ENCODE measurements around the gene SPATA16.

SPATA16 gene

GRCh38 chr3:173008978-173009377 is 132.1 kb downstream of the SPATA16 start:
- H3K4me1 ChIP-seq (ENCODE audit: control insufficient read depth, insufficient read depth, low read length, poor library complexity, severe bottlenecking): no peaks in the 10 kb centered on the region
- H3K27me3 ChIP-seq (replicated peaks; ENCODE audit: control insufficient read depth, insufficient read depth, low read length, poor library complexity, severe bottlenecking): no peaks in the 10 kb centered on the region
- no peak for DNase-seq
- H3K9me3 ChIP-seq (ENCODE audit: control insufficient read depth, low read length): no peaks in the 10 kb centered on the region
- H3K27ac ChIP-seq (ENCODE audit: insufficient read depth, low read length, poor library complexity, severe bottlenecking): no peak overlapping the region
- no peak overlapping the region for H3K4me3 ChIP-seq (ENCODE audit: insufficient read depth, low read depth, low read length, poor library complexity, severe bottlenecking)
- H3K36me3 ChIP-seq (ENCODE audit: control insufficient read depth, insufficient read depth, low read length): no peaks in the 10 kb centered on the region

- H3K27ac ChIP-seq (ENCODE audit: insufficient read depth, low read length, poor library complexity, severe bottlenecking): no peak overlapping the region
- no peaks in the 10 kb centered on the region for H3K36me3 ChIP-seq (ENCODE audit: control insufficient read depth, insufficient read depth, low read length)
- H3K4me1 ChIP-seq (ENCODE audit: control insufficient read depth, insufficient read depth, low read length, poor library complexity, severe bottlenecking): no peaks in the 10 kb centered on the region
- H3K9me3 ChIP-seq (ENCODE audit: control insufficient read depth, low read length): no peaks in the 10 kb centered on the region
- no peak for DNase-seq
- no peaks in the 10 kb centered on the region for H3K27me3 ChIP-seq (replicated peaks; ENCODE audit: control insufficient read depth, insufficient read depth, low read length, poor library complexity, severe bottlenecking)
- no peak overlapping the region for H3K4me3 ChIP-seq (ENCODE audit: insufficient read depth, low read depth, low read length, poor library complexity, severe bottlenecking)
These were observed 133.8 kb downstream of the SPATA16 start for GRCh38 chr3:173007079-173007723.

- Histone ChIP-seq H3K9me3 (ENCODE audit: control insufficient read depth, low read length) (no peaks in the 10 kb centered on the region), H3K36me3 (ENCODE audit: control insufficient read depth, insufficient read depth, low read length) (no peaks in the 10 kb centered on the region), H3K27ac (ENCODE audit: insufficient read depth, low read length, poor library complexity, severe bottlenecking) (no peak overlapping the region), H3K27me3 (replicated peaks; ENCODE audit: control insufficient read depth, insufficient read depth, low read length, poor library complexity, severe bottlenecking) (no peaks in the 10 kb centered on the region), H3K4me3 (ENCODE audit: insufficient read depth, low read depth, low read length, poor library complexity, severe bottlenecking) (no peak overlapping the region), H3K4me1 (ENCODE audit: control insufficient read depth, insufficient read depth, low read length, poor library complexity, severe bottlenecking) (no peaks in the 10 kb centered on the region)
- no peak for DNase-seq
These were observed 135.0 kb downstream of the SPATA16 start for GRCh38 chr3:173006006-173006405.

GRCh38 chr3:173004681-173005080 is 136.4 kb downstream of the SPATA16 start:
- Histone ChIP-seq H3K27me3 (replicated peaks; ENCODE audit: control insufficient read depth, insufficient read depth, low read length, poor library complexity, severe bottlenecking) (no peaks in the 10 kb centered on the region), H3K4me1 (ENCODE audit: control insufficient read depth, insufficient read depth, low read length, poor library complexity, severe bottlenecking) (no peaks in the 10 kb centered on the region), H3K27ac (ENCODE audit: insufficient read depth, low read length, poor library complexity, severe bottlenecking) (no peak overlapping the region), H3K36me3 (ENCODE audit: control insufficient read depth, insufficient read depth, low read length) (no peaks in the 10 kb centered on the region), H3K9me3 (ENCODE audit: control insufficient read depth, low read length) (no peaks in the 10 kb centered on the region), H3K4me3 (ENCODE audit: insufficient read depth, low read depth, low read length, poor library complexity, severe bottlenecking) (no peak overlapping the region)
- no peak for DNase-seq

GRCh38 chr3:173003956-173004355 is 137.1 kb downstream of the SPATA16 start:
- no peaks in the 10 kb centered on the region for H3K4me1 ChIP-seq (ENCODE audit: control insufficient read depth, insufficient read depth, low read length, poor library complexity, severe bottlenecking)
- no peaks in the 10 kb centered on the region for H3K36me3 ChIP-seq (ENCODE audit: control insufficient read depth, insufficient read depth, low read length)
- no peak overlapping the region for H3K27ac ChIP-seq (ENCODE audit: insufficient read depth, low read length, poor library complexity, severe bottlenecking)
- H3K27me3 ChIP-seq (replicated peaks; ENCODE audit: control insufficient read depth, insufficient read depth, low read length, poor library complexity, severe bottlenecking): no peaks in the 10 kb centered on the region
- no peak for DNase-seq
- no peak overlapping the region for H3K4me3 ChIP-seq (ENCODE audit: insufficient read depth, low read depth, low read length, poor library complexity, severe bottlenecking)
- no peaks in the 10 kb centered on the region for H3K9me3 ChIP-seq (ENCODE audit: control insufficient read depth, low read length)

- H3K4me1 ChIP-seq (ENCODE audit: control insufficient read depth, insufficient read depth, low read length, poor library complexity, severe bottlenecking): no peaks in the 10 kb centered on the region
- H3K36me3 ChIP-seq (ENCODE audit: control insufficient read depth, insufficient read depth, low read length): no peaks in the 10 kb centered on the region
- H3K4me3 ChIP-seq (ENCODE audit: insufficient read depth, low read depth, low read length, poor library complexity, severe bottlenecking): no peak overlapping the region
- H3K9me3 ChIP-seq (ENCODE audit: control insufficient read depth, low read length): no peaks in the 10 kb centered on the region
- no peak overlapping the region for H3K27ac ChIP-seq (ENCODE audit: insufficient read depth, low read length, poor library complexity, severe bottlenecking)
- DNase-seq: no peak
- no peaks in the 10 kb centered on the region for H3K27me3 ChIP-seq (replicated peaks; ENCODE audit: control insufficient read depth, insufficient read depth, low read length, poor library complexity, severe bottlenecking)
These were observed 137.6 kb downstream of the SPATA16 start for GRCh38 chr3:173003471-173003870.

GRCh38 chr3:173001622-173002021 is 139.4 kb downstream of the SPATA16 start:
- H3K9me3 ChIP-seq (ENCODE audit: control insufficient read depth, low read length): no peaks in the 10 kb centered on the region
- no peak overlapping the region for H3K4me3 ChIP-seq (ENCODE audit: insufficient read depth, low read depth, low read length, poor library complexity, severe bottlenecking)
- no peak for DNase-seq
- no peaks in the 10 kb centered on the region for H3K4me1 ChIP-seq (ENCODE audit: control insufficient read depth, insufficient read depth, low read length, poor library complexity, severe bottlenecking)
- no peaks in the 10 kb centered on the region for H3K27me3 ChIP-seq (replicated peaks; ENCODE audit: control insufficient read depth, insufficient read depth, low read length, poor library complexity, severe bottlenecking)
- H3K36me3 ChIP-seq (ENCODE audit: control insufficient read depth, insufficient read depth, low read length): no peaks in the 10 kb centered on the region
- no peak overlapping the region for H3K27ac ChIP-seq (ENCODE audit: insufficient read depth, low read length, poor library complexity, severe bottlenecking)

GRCh38 chr3:173000553-173000952 is 140.5 kb downstream of the SPATA16 start:
- Histone ChIP-seq H3K27ac (ENCODE audit: insufficient read depth, low read length, poor library complexity, severe bottlenecking) (no peak overlapping the region), H3K4me3 (ENCODE audit: insufficient read depth, low read depth, low read length, poor library complexity, severe bottlenecking) (no peak overlapping the region), H3K36me3 (ENCODE audit: control insufficient read depth, insufficient read depth, low read length) (no peaks in the 10 kb centered on the region), H3K9me3 (ENCODE audit: control insufficient read depth, low read length) (no peaks in the 10 kb centered on the region), H3K4me1 (ENCODE audit: control insufficient read depth, insufficient read depth, low read length, poor library complexity, severe bottlenecking) (no peaks in the 10 kb centered on the region), H3K27me3 (replicated peaks; ENCODE audit: control insufficient read depth, insufficient read depth, low read length, poor library complexity, severe bottlenecking) (no peaks in the 10 kb centered on the region)
- DNase-seq: no peak

- H3K9me3 ChIP-seq (ENCODE audit: control insufficient read depth, low read length): no peaks in the 10 kb centered on the region
These were observed 147.6 kb downstream of the SPATA16 start for GRCh38 chr3:172993412-172993811.

GRCh38 chr3:172991424-172991996 is 149.5 kb downstream of the SPATA16 start:
- H3K9me3 ChIP-seq (ENCODE audit: control insufficient read depth, low read length): no peaks in the 10 kb centered on the region
- DNase-seq: no peak
- H3K4me1 ChIP-seq (ENCODE audit: control insufficient read depth, insufficient read depth, low read length, poor library complexity, severe bottlenecking): no peaks in the 10 kb centered on the region
- H3K27ac ChIP-seq (ENCODE audit: insufficient read depth, low read length, poor library complexity, severe bottlenecking): no peak overlapping the region
- no peak overlapping the region for H3K4me3 ChIP-seq (ENCODE audit: insufficient read depth, low read depth, low read length, poor library complexity, severe bottlenecking)
- no peaks in the 10 kb centered on the region for H3K27me3 ChIP-seq (replicated peaks; ENCODE audit: control insufficient read depth, insufficient read depth, low read length, poor library complexity, severe bottlenecking)
- no peaks in the 10 kb centered on the region for H3K36me3 ChIP-seq (ENCODE audit: control insufficient read depth, insufficient read depth, low read length)

More at GRCh38 chr3:172993412-172993811, 147.6 kb downstream of the SPATA16 start:
- Histone ChIP-seq H3K4me3 (ENCODE audit: insufficient read depth, low read depth, low read length, poor library complexity, severe bottlenecking) (no peak overlapping the region), H3K27ac (ENCODE audit: insufficient read depth, low read length, poor library complexity, severe bottlenecking) (no peak overlapping the region), H3K27me3 (replicated peaks; ENCODE audit: control insufficient read depth, insufficient read depth, low read length, poor library complexity, severe bottlenecking) (no peaks in the 10 kb centered on the region), H3K36me3 (ENCODE audit: control insufficient read depth, insufficient read depth, low read length) (no peaks in the 10 kb centered on the region), H3K4me1 (ENCODE audit: control insufficient read depth, insufficient read depth, low read length, poor library complexity, severe bottlenecking) (no peaks in the 10 kb centered on the region)
- DNase-seq: no peak
